GM13976 (cell line): ENCODE data around the gene OR7C1.
"Not testable (repeated sequence)": the region's sequence is repeated elsewhere in the genome, so short reads cannot be mapped to it uniquely, and the experiment has no call there.

Experiments used
- DNase-seq: peaks from one replicate; pipeline ENCODE4 v3.0.0; 2012; ENCODE audit warnings: low spot score
- CTCF ChIP-seq: IDR thresholded peaks from 2 replicates; pipeline ENCODE4 v1.5.1; 2012; ENCODE audit warnings: borderline replicate concordance, mild to moderate bottlenecking; ENCODE audit not compliant: insufficient read depth; ENCODE audit errors: extremely low read depth, missing control alignments, control extremely low read depth
- in situ Hi-C: fragments of 300-500 bp; cut with MboI; formaldehyde crosslinking; loops from one replicate; pipeline ENCODE4 v1.12.0; 2022; ENCODE audit warnings: low sequenced_read_pairs, mixed read lengths, inconsistent platforms; ENCODE audit not compliant: unreplicated experiment

OR7C1 gene

GRCh38 chr19:14786421-14786851, 48.5 kb downstream of the OR7C1 start:
- in situ Hi-C loops = no loop called here
- peak; percentile 67 for DNase-seq
- TF ChIP-seq CTCF = peak; percentile 90

GRCh38 chr19:14785102-14785793, 49.7 kb downstream of the OR7C1 start:
- in situ Hi-C loops = not testable (repeated sequence)
- DNase-seq = peak; percentile 53

- peak; percentile 75 for DNase-seq
- in situ Hi-C loops = not testable (repeated sequence)
These were observed 50.3 kb downstream of the OR7C1 start for GRCh38 chr19:14784730-14785101.

- DNase-seq, in situ Hi-C loops: not testable (repeated sequence)
These were observed 51.5 kb downstream of the OR7C1 start for GRCh38 chr19:14783410-14783998.

GRCh38 chr19:14782626-14783409, 52.2 kb downstream of the OR7C1 start:
- TF ChIP-seq CTCF = no peak
- in situ Hi-C loops = no loop called here
- DNase-seq = no peak

GRCh38 chr19:14781713-14782536, 53.1 kb downstream of the OR7C1 start:
- DNase-seq, in situ Hi-C loops: not testable (repeated sequence)

- in situ Hi-C loops = not testable (repeated sequence)
These were observed 54.3 kb downstream of the OR7C1 start for GRCh38 chr19:14780622-14781225.

GRCh38 chr19:14779151-14779550, 55.8 kb downstream of the OR7C1 start:
- DNase-seq = no peak
- in situ Hi-C loops = loop anchor here (10.0 kb wide), 1 partner anchor 204 kb away; the partner anchor contains the start of gene NDUFB7
- TF ChIP-seq CTCF = no peak

More at GRCh38 chr19:14780622-14781225, 54.3 kb downstream of the OR7C1 start:
- not testable (repeated sequence) for DNase-seq

GRCh38 chr19:14778110-14778845, 56.7 kb downstream of the OR7C1 start, which contains the start of gene ADGRE2:
ADGRE2 (minus strand) TSS chr19:14778560; CDS start chr19:14776756, 1,804 bp downstream.
- in situ Hi-C loops = loop anchor here (10.0 kb wide), 1 partner anchor 203 kb away; the partner anchor contains the start of gene NDUFB7
- DNase-seq = not testable (repeated sequence)

GRCh38 chr19:14777645-14778044, 57.3 kb downstream of the OR7C1 start:
- in situ Hi-C loops = loop anchor here (10.0 kb wide), 1 partner anchor 203 kb away; the partner anchor contains the start of gene NDUFB7
- not testable (repeated sequence) for DNase-seq
